Fibroblast of lung (primary cell): ENCODE measurements around the gene FSTL1.

Source experiments
- CTCF ChIP-seq, 2 donors: IDR thresholded peaks in 1 of 2; conservative IDR thresholded peaks in 1 of 2; 1 replicate in 1 of 2; 2 replicates in 1 of 2; pipeline ENCODE4 v1.5.1; 2011 to 2012; ENCODE audit warnings: low read length in 2 of 2, control low read depth in 1 of 2, inconsistent platforms in 1 of 2, low read depth in 1 of 2, mild to moderate bottlenecking in 1 of 2
- EZH2 ChIP-seq: IDR thresholded peaks from 2 replicates; pipeline ENCODE4 v1.5.1; 2012; ENCODE audit warnings: low read length, control low read depth, mild to moderate bottlenecking; ENCODE audit errors: missing control alignments

GRCh38 chr3:120441776-120442175 lies 9.0 kb downstream of the FSTL1 start:
- TF ChIP-seq EZH2 (no peak), CTCF (conservative IDR thresholded peaks at IDR 0.05 in 1 of 2, IDR thresholded peaks at IDR 0.05 in 1 of 2; ENCODE audit: low read depth in 1 of 2, low read length in 2 of 2) (no peak)
